GM21786 (cell line): ENCODE results near the gene PSORS1C2.
A peak's percentile ranks its signal among the peaks of the same experiment; 100 is the strongest.

ENCODE experiments used
- ATAC-seq: cut with Tn5 transposase; IDR thresholded peaks from one replicate; pipeline ENCODE4 v1.9.1; 2021; ENCODE audit not compliant: unreplicated experiment

PSORS1C2 gene

DNA sequence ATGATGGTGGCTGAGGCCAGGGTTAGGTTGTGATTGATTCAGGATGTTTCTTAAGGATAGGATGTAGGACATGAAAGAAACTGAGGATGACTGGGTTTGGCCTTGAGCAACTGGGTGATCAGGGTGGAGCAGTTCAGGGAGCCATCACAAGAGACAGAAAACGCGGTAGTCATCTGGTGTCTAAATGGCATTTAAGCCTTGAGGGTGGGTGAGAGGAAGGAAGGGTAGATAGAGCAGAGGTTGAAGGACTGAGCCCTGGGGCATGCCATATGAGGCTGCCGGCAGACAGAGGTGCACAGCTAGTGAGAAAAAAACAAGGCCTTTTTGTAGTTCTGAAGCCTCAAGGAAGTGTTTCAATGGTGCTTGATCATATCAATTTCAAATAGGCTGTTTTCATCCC is 29.7 kb upstream of the PSORS1C2 start:
- ATAC-seq: no peak

- no peak for ATAC-seq
Measured at GRCh38 chr6:31165986-31166385, 27.1 kb upstream of the PSORS1C2 start.

DNA sequence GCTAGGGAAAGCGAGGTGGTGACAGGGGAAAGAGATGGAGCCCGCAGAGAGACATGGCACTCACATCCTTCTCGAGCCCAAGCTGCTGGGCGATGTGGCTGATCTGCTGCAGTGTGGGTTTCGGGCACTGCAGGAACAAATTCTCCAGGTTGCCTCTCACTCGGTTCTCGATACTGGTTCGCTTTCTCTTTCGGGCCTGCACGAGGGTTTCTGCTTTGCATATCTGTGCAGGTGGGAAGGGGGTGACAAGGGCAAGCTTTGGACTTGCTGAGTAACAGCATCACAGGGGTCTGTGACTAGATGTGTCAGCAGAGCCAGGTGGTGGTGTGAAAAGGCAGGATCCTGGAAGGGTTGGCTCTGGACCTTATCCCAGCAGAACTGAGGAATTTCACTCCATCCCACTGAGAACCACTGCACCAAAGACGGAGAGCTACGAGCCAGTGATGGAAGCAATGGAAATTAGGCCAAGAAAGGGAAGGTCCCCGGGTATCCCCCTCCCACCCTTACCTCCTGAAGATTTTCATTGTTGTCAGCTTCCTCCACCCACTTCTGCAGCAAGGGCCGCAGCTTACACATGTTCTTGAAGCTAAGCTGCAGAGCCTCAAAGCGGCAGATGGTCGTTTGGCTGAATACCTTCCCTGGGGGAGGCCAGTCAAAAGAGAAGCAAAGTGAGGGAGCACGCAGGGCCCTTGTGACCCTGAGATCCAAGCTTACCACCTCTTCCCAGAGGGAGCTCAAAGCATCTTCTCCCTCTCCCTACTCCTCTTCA is 26.4 kb upstream of the PSORS1C2 start:
- ATAC-seq: peak; percentile 82

DNA sequence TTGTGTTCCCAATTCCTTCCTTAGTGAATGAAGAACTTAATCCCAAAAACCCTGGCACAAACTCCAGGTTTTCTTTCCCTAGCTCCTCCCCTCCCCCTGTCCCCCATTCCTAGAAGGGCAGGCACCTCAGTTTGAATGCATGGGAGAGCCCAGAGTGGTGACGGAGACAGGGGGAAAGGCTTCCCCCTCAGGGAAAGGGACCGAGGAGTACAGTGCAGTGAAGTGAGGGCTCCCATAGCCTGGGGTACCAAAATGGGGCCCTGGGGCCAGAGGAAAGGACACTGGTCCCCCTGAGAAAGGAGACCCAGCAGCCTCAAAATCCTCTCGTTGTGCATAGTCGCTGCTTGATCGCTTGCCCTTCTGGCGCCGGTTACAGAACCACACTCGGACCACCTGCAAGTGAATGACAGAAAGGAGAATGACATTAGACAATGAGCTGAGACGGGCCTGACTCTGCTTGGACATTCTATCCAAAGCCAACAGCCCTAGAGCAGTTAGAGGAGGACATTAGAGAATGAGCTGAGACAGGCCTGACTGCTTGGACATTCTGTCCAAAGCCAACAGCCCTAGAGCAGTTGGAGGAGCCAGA is 25.7 kb upstream of the PSORS1C2 start:
- ATAC-seq: peak; percentile 5

DNA sequence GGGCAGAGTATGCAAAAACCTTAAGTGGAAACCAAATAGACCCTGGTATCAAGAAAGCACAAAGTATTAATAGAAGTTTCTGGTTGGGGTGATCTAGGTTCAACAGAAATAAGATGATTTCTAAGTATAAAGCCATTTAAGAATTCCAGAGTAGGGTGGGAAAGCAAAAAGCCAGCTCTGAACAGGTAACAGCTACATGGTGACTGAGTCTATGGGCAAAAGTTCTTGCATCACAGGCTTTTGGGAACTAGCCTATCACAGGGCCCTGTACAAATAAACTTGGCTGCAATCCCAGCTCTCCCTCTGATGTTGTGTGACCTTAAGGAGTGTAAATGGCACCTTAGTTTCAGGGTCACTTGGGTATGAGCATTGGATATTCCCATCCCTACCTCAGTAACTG is 25.1 kb upstream of the PSORS1C2 start:
- ATAC-seq: no peak

GRCh38 chr6:31162463-31163165 is 23.7 kb upstream of the PSORS1C2 start:
- ATAC-seq: no peak

DNA sequence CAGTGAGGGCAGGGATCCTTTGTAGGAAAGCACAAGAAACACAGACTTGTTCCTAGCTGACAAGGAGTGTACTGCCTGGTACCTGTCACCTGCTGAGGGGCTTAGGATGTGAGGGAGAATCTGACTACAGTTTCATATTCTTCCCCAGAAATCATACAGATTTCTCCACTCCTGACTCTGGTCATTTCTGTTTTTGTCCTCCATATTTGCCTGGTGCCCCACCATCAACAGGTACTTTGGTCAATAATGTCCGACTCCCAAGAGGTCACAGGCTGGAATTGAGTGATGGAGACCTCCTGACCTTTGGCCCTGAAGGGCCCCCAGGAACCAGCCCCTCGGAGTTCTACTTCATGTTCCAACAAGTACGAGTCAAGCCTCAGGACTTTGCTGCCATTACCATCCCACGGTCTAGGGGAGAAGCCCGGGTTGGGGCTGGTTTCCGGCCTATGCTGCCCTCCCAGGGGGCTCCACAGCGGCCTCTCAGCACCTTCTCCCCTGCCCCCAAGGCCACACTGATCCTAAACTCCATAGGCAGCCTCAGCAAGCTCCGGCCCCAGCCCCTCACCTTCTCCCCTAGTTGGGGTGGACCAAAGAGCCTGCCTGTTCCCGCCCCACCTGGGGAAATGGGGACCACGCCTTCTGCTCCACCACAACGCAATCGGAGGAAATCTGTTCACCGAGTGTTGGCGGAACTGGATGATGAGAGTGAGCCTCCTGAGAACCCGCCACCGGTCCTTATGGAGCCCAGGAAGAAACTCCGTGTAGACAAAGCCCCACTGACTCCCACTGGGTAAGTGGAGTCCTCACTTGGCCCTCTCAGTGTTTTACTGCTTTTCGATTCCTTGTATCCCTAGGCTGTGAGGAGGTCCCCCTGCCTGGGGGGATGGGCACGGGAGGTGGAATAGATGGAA is 22.6 kb upstream of the PSORS1C2 start:
- no peak for ATAC-seq

GRCh38 chr6:31158863-31159855 is 20.3 kb upstream of the PSORS1C2 start:
- no peak for ATAC-seq

DNA sequence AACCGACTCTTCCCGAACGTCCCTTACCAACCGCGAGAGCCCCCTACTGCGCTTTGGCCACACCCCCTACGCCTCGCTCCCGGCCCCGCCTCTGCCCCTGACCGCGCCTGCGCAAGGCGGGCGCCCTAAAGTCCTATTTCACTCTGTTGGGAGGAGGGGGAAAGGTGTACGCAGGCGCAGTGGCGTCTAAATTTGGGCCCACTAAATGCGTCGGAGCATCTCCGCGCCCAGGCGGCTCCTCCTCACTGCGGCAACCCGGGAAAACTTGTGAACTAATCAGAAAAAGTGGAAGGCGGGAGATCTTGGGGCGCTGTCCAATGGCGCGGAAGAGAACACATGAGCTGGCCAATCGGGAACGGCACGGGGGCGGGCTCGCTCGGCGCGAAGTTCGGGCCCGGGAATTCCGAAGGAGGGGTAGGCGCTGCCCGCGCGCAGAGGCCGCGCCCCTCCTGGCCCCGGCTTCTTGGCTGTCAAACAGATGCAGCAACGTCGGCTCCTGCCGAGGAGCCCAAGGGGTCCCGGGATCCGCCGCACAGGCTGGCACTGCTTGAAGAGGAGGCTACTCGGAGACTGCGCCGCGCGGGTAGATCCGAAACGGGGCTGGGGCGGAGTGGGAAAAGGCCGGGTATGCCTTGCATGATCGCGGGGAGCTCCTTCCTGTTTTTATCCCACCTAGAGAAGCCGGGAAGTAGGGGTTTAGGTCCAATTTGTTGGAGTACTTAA is 19.4 kb upstream of the PSORS1C2 start, which contains the start of gene TCF19:
TSS of gene TCF19 (plus strand) at position 450 of the 723 bp plus-strand sequence. CDS start 881 bp downstream, outside the sequence.
- peak; percentile 89 for ATAC-seq

- peak; percentile 2 for ATAC-seq
Measured at GRCh38 chr6:31157513-31158139, 18.8 kb upstream of the PSORS1C2 start, which contains the start of gene CCHCR1. Gene CCHCR1 (minus strand): TSS chr6:31157802. CDS start chr6:31157600, 202 bp downstream.

DNA sequence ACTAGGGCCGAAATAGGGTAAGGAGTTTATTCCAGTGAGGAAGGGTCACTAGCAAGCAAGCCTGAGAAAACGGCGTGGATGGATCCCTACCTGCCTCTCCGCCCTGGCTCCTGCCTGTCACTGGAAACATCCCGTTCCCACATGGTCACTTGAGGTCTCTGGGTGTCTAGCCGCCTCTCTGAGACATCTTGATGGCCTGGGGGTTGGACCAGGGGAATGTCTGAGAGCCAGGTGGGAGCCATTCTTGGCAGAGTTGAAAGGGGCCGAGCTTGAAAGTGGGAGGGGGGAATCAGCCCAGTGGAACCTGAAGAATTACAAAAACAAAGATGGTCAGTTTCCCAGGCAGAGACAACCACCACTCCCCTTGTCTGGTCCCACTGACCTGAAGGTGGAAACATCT is 17.8 kb upstream of the PSORS1C2 start:
- no peak for ATAC-seq

DNA sequence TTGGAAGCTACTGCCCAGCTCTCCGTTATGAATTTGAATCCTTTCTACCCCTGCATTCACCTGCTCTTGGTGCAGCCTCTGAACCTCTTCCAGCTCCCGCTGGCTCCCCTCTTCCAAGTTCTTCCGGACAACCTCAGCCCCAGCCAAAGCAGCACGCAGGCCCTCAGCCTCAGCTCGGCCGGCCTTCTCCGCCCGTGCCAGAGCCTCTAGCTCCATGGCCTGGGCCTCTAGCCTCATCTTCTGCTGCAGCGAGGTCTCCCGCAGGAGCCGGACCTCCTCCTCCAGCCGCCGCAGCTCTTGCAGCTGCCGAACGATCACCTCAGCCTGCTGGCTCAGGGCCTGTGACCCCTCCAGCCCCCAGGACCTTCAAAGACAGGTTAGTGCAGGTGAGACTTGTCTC is 15.6 kb upstream of the PSORS1C2 start:
- ATAC-seq: no peak

DNA sequence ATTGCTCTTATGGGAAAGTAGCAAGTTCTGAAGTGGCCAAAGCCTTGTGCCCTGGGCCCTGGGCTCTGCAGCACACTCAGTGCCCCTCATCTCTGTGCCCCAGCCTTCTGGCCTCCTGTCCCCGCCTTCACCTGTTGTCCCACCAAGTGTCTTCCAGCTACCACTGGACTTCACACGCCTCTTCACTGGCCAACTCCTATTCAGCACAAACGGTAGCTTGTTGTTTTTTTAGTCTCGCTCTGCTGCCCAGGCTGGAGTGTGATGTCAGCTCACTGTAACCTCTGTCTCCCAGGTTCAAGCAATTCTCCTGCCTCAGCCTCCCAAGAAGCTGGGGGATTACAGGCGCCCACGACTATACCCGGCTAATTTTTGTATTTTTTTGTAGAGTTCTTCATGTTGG is 13.9 kb upstream of the PSORS1C2 start:
- ATAC-seq: no peak

DNA sequence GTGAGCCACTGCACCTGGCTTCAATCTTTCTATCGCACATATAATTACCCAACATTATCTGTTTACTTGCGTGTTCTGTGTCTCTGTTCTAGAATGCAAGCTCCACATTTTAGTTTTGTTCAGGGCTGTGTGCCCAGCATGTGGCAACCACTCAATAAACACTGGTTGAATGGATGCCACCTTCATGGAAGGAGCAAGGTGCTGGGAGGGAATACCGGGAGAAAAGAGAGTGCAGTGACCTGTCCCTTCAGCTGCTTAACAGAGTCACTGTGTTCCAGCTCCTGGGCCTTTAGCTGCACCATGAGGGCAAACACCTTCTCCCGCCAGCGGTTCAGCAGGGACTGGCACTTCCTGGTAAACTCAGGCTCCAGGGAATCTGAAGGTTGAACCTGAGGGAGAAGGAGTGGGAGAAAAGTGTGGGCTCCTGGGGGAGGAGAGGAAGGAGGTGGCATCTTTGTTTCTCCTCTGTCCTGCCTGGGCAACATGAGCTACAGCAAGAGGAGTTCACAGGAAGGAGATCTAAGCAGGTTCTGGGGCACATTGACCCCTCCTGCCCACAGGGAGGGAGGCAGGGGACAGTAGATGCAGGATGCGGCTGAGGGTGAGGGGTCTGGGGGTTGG is 11.1 kb upstream of the PSORS1C2 start:
- ATAC-seq: no peak

DNA sequence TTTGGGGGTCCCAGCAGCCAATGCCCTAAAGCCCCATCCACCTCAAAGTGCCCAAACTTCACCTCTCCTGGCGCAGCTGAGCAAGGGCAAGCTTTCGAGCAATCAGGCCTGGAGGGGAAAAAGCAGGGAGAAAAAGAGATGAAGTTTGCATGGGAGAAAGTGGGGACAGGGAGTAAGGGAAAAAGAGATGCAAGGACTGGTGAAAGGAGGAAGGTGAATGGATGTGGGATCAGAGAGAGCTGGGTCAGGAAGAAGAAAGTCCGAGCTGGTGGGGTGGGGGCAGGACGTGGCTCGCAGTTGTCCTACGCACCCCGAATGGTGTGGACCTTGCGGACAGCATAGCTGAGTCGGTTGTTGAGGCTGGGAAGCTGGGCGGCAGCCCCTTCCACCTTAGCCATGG is 6.5 kb upstream of the PSORS1C2 start:
- ATAC-seq: no peak

DNA sequence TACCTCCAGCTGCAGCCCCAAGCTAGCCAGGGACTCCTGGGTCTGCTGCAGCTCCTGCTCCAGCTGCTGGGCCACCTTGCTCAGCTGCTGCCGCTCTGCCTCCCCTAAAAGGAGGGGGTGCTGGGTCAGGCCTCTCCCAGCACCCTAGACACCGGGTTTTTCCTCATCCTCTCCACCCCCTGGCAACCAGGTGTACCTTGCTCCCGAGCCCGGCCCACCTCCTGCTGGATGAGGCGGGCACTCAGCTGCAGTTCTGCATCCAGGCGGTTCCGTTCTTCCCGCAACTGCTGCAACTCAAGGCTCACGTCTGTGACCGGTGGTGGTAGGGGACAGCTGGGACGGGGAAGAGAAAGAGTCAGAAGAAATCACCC is 6.1 kb upstream of the PSORS1C2 start:
- ATAC-seq: no peak

DNA sequence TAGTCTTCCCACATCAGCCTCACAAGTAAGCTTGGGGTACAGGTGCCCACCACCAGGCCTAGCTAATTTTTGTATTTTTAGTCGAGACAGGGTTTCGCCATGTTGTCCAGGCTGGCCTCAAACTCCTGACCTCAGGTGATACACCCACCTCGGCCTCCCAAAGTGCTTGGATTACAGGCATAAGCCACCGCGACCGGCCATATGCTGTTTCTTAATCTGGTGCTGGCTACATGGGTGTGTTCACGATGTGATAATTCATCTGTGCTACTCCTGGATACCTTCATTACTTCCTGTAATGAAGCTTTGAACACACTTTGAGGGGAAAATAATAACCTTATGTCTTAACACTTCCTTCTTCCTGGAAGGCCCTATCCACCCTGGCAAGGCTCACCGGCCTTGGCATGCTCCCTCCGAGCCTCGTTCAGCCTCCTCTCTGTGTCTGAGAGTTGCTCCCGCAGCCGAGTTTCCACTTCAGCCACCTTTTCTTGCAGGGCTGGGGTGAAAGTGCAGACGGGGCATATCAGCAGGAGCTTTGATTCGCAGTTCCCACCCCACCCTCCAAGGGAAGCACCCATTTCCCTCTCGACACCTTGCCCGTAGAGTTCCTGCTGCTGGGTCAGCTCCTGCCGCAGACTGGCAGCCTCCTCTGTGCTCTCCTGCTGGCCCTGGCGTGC is 5.6 kb upstream of the PSORS1C2 start:
- no peak for ATAC-seq

GRCh38 chr6:31143148-31143547 is 4.3 kb upstream of the PSORS1C2 start:
- no peak for ATAC-seq
